Smooth muscle cell (in vitro differentiated cells): ENCODE data around the gene NSL1. TPM values are rescaled to one million over a fixed set of nuclear protein-coding genes. Genes with fewer than 3 reads are reported as not detected.
A peak's percentile ranks its signal among the peaks of the same experiment; 100 is the strongest.

ENCODE experiments used
- DNase-seq: peaks from one replicate; lab custom pipeline; 2025; ENCODE audit not compliant: unreplicated experiment; lab: John Stamatoyannopoulos, UW
- H2AFZ ChIP-seq: fragments of 200-600 bp; sonication (generic); 2 replicates; pipeline ENCODE4 v1.6.0; 2016; ENCODE audit warnings: antibody characterized with exemption, low read depth, mild to moderate bottlenecking
- H3F3A ChIP-seq: fragments of 200-600 bp; sonication (generic); 2 replicates; pipeline ENCODE4 v1.6.0; 2017; ENCODE audit warnings: antibody characterized with exemption, low read depth
- H3K27ac ChIP-seq: fragments of 200-600 bp; sonication (generic); 2 replicates; pipeline ENCODE4 v1.5.1; 2016; ENCODE audit warnings: low read depth, mild to moderate bottlenecking
- H3K27me3 ChIP-seq: fragments of 200-600 bp; sonication (generic); 2 replicates; pipeline ENCODE4 v1.6.1; 2016; ENCODE audit warnings: low read depth, mild to moderate bottlenecking
- H3K36me3 ChIP-seq: fragments of 200-600 bp; sonication (generic); 2 replicates; pipeline ENCODE4 v1.5.1; 2016; ENCODE audit warnings: low read depth
- H3K4me1 ChIP-seq: fragments of 200-600 bp; sonication (generic); 2 replicates; pipeline ENCODE4 v1.5.1; 2016; ENCODE audit warnings: low read depth
- H3K4me2 ChIP-seq: fragments of 200-600 bp; sonication (generic); 2 replicates; pipeline ENCODE4 v1.6.0; 2016; ENCODE audit warnings: mild to moderate bottlenecking
- H3K4me3 ChIP-seq: fragments of 200-600 bp; sonication (generic); 2 replicates; pipeline ENCODE4 v1.5.1; 2016; ENCODE audit warnings: mild to moderate bottlenecking
- H3K79me2 ChIP-seq: fragments of 200-600 bp; sonication (generic); 2 replicates; pipeline ENCODE4 v1.6.0; 2016; ENCODE audit warnings: low read depth, mild to moderate bottlenecking
- H3K9ac ChIP-seq: fragments of 200-600 bp; sonication (generic); 2 replicates; pipeline ENCODE4 v1.6.0; 2016; ENCODE audit warnings: low read depth
- H3K9me3 ChIP-seq: fragments of 200-600 bp; sonication (generic); replicated peaks from 2 replicates; pipeline ENCODE4 v1.5.1; 2016; ENCODE audit warnings: low read depth
- H4K20me1 ChIP-seq: fragments of 200-600 bp; sonication (generic); 2 replicates; pipeline ENCODE4 v1.6.0; 2016; ENCODE audit warnings: low read depth
- CTCF ChIP-seq: fragments of 200-600 bp; sonication (generic); IDR thresholded peaks from 2 replicates; pipeline ENCODE4 v1.5.1; 2017; ENCODE audit warnings: borderline replicate concordance, mild to moderate bottlenecking, antibody characterized with exemption; ENCODE audit not compliant: insufficient read depth, poor library complexity, severe bottlenecking
- WGBS: methylation state at CpG from one replicate; pipeline ENCODE4 v1.1.7; 2016; ENCODE audit warnings: low lambda C conversion rate; 5-methylcytosine and 5-hydroxymethylcytosine counted together
- polyA plus RNA-seq: library from polyadenylated mRNA; unstranded; fragments of >200 nt; fragmentation: Nextera tagmentation; extraction: Ambion mirVana; gene quantifications from 2 replicates; pipeline ENCODE4 v1.2.1, GENCODE V29; 2016
- total RNA-seq: library from RNA; depleted of rRNA; stranded (reverse); fragments of >200 nt; gene quantifications from 2 replicates; pipeline ENCODE4 v1.2.3, GENCODE V29; 2014

NSL1 gene
- total and polyA plus RNA-seq, 2 experiments from 2014 or later = 30.9 to 34.5 TPM

GRCh38 chr1:212762234-212762633 is 29.3 kb downstream of the NSL1 start:
- Histone ChIP-seq H3K9ac (no peak overlapping the region), H4K20me1 (peaks cover 24% of the 10 kb centered on the region), H3K4me3 (no peak overlapping the region), H3K4me2 (no peak overlapping the region), H3K36me3 (no peaks in the 10 kb centered on the region), H3K27me3 (no peaks in the 10 kb centered on the region), H3K79me2 (peaks cover 25% of the 10 kb centered on the region), H3K4me1 (no peaks in the 10 kb centered on the region), H3F3A (no peaks in the 10 kb centered on the region), H3K27ac (no peak overlapping the region), H3K9me3 (no peaks in the 10 kb centered on the region), H2AFZ (no peak overlapping the region)
- 94% methylated on average over 4 of the region's 4 CpGs for WGBS
- no peak for DNase-seq
- TF ChIP-seq CTCF = no peak

- H3K27me3 ChIP-seq = no peaks in the 10 kb centered on the region
- H3K9ac ChIP-seq = no peak overlapping the region
- peaks cover 25% of the 10 kb centered on the region for H3K79me2 ChIP-seq
- no peak overlapping the region for H3K4me3 ChIP-seq
- H3F3A ChIP-seq = no peaks in the 10 kb centered on the region
- no peaks in the 10 kb centered on the region for H3K36me3 ChIP-seq
- H3K4me2 ChIP-seq = no peak overlapping the region
- peak; percentile 17 for TF ChIP-seq CTCF
- no peak for DNase-seq
- WGBS = 91% methylated on average over 10 of the region's 10 CpGs
- H2AFZ ChIP-seq = no peak overlapping the region
- H3K27ac ChIP-seq = no peak overlapping the region
- H3K4me1 ChIP-seq = no peaks in the 10 kb centered on the region
- H4K20me1 ChIP-seq = peaks cover 24% of the 10 kb centered on the region
- H3K9me3 ChIP-seq = no peaks in the 10 kb centered on the region
These were observed 31.3 kb downstream of the NSL1 start for GRCh38 chr1:212760126-212760823.

GRCh38 chr1:212759683-212760082 is 31.9 kb downstream of the NSL1 start:
- H3K4me1 ChIP-seq = no peaks in the 10 kb centered on the region
- DNase-seq = no peak
- no peak overlapping the region for H3K4me3 ChIP-seq
- peaks cover 25% of the 10 kb centered on the region for H3K79me2 ChIP-seq
- no peak for TF ChIP-seq CTCF
- H3K27me3 ChIP-seq = no peaks in the 10 kb centered on the region
- no peaks in the 10 kb centered on the region for H3F3A ChIP-seq
- no peak overlapping the region for H3K9ac ChIP-seq
- H4K20me1 ChIP-seq = peaks cover 24% of the 10 kb centered on the region
- no peaks in the 10 kb centered on the region for H3K9me3 ChIP-seq
- no peak overlapping the region for H2AFZ ChIP-seq
- H3K27ac ChIP-seq = no peak overlapping the region
- H3K4me2 ChIP-seq = no peak overlapping the region
- 97% methylated on average over 5 of the region's 5 CpGs for WGBS
- H3K36me3 ChIP-seq = no peaks in the 10 kb centered on the region

DNA sequence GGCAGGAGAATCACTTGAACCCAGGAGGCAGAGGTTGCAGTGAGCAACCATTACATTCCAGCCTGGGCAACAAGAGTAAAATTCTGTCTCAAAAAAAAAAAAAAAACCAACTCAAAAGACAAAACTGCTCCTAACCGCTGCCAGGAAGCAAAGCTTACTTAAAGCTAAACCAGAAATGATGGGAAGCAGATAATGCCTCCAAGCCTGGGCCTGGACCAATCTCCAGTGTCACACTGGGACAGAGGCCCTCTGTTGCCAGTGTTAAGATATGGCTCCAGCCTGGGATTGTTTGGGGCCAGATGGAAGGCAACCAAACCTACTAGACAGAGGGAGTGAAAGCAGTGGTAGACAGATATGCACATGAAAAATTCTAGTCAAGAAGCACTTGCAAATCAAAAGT is 36.9 kb downstream of the NSL1 start:
- H3K36me3 ChIP-seq = no peaks in the 10 kb centered on the region
- H3K4me3 ChIP-seq = no peak overlapping the region
- 23% methylated on average over 1 of the region's 1 CpG for WGBS
- no peak for TF ChIP-seq CTCF
- no peaks in the 10 kb centered on the region for H3K4me1 ChIP-seq
- no peaks in the 10 kb centered on the region for H3K9me3 ChIP-seq
- peaks cover 7% of the 10 kb centered on the region for H4K20me1 ChIP-seq
- H3K27me3 ChIP-seq = no peaks in the 10 kb centered on the region
- no peak overlapping the region for H3K4me2 ChIP-seq
- no peaks in the 10 kb centered on the region for H3F3A ChIP-seq
- no peak overlapping the region for H2AFZ ChIP-seq
- no peak for DNase-seq
- H3K79me2 ChIP-seq = peaks cover 11% of the 10 kb centered on the region
- H3K9ac ChIP-seq = no peak overlapping the region
- H3K27ac ChIP-seq = no peak overlapping the region
